Body of pancreas (tissue), 4 donors: ENCODE results near the gene SLC25A21. TPM values are rescaled to one million over a fixed set of nuclear protein-coding genes. Genes with fewer than 3 reads are reported as not detected.

Experiments used
- ATAC-seq: fragments of 150-250 bp; one replicate; pipeline ENCODE4 v1.9.1; 2016
- DNase-seq, 4 donors: peaks; one replicate each; pipeline ENCODE4 v3.0.0-alpha.2; 2019
- H3K27ac ChIP-seq, 4 donors: fragments of 200-600 bp; sonication (generic); 1 replicate in 3 of 4; 2 replicates in 1 of 4; pipeline versions ENCODE4 v1.5.1 to v1.6.1; 2016 to 2019; ENCODE audit warnings: mild to moderate bottlenecking in 1 of 4, mixed read lengths in 1 of 4, moderate library complexity in 1 of 4
- H3K27me3 ChIP-seq, 2 donors: fragments of 200-600 bp; sonication (generic); one replicate each; pipeline ENCODE4 v1.6.0; 2016; ENCODE audit warnings: mild to moderate bottlenecking in 1 of 2
- H3K36me3 ChIP-seq, 2 donors: fragments of 200-600 bp; sonication (generic); replicated peaks in 1 of 2; 2 replicates each; pipeline ENCODE4 v1.5.1; 2016; ENCODE audit warnings: low read depth in 2 of 2; ENCODE audit not compliant: insufficient read depth in 1 of 2
- H3K4me1 ChIP-seq: fragments of 200-600 bp; sonication (generic); one replicate; pipeline ENCODE4 v1.6.0; 2016
- H3K4me3 ChIP-seq, 2 donors: fragments of 200-600 bp; sonication (generic); 1 replicate in 1 of 2; 2 replicates in 1 of 2; pipeline ENCODE4 v1.5.1; 2016 to 2019
- H3K9me3 ChIP-seq, 3 donors: fragments of 200-600 bp; sonication (generic); 1 replicate in 2 of 3; 2 replicates in 1 of 3; pipeline ENCODE4 v1.5.1; 2016
- CTCF ChIP-seq, 7 experiments: fragments of 450-650 bp in 4 of 7; fragments of 200-600 bp in 3 of 7; sonication (generic) in 3 of 7; IDR thresholded peaks; one replicate each; pipeline ENCODE4 v1.5.1; 2016 to 2019; ENCODE audit warnings: antibody characterized with exemption in 7 of 7
- POLR2A ChIP-seq, 3 donors: fragments of 450-650 bp; IDR thresholded peaks; one replicate each; pipeline ENCODE4 v1.6.1; 2016; ENCODE audit warnings: antibody characterized with exemption in 3 of 3, mild to moderate bottlenecking in 2 of 3
- WGBS, 2 donors: methylation state at CpG; one replicate each; pipeline ENCODE4 v1.1.5; 2017; 5-methylcytosine and 5-hydroxymethylcytosine counted together
- intact Hi-C: fragments of 100-400 bp; cut with DNase I; formaldehyde crosslinking; loops from one replicate; pipeline ENCODE4 v1.15.1; 2023
- microRNA-seq, 2 donors: library from miRNA; unstranded; fragments of <30 nt; microRNA quantifications; one replicate each; pipeline ENCODE4, GENCODE V29; 2016; ENCODE audit warnings: borderline number of aligned reads in 2 of 2, borderline replicate concordance in 2 of 2
- small RNA-seq: library from RNA; depleted of rRNA; stranded (forward); fragments of <200 nt; gene quantifications from one replicate; pipeline ENCODE3, GENCODE V24; 2016
- total RNA-seq, 2 donors: library from RNA; depleted of rRNA; stranded (reverse); fragments of >200 nt; gene quantifications; one replicate each; pipeline ENCODE4 v1.1.0, GENCODE V29; 2016

The SLC25A21 gene
- total RNA-seq, 2 donors from 2014 or later: not detected

GRCh38 chr14:36633580-36633979 is 538.8 kb downstream of the SLC25A21 start:
- intact Hi-C loops: no loop called here
- no peaks in the 10 kb centered on the region for H3K27me3 ChIP-seq
- WGBS, 2 donors: 53 to 76% methylated on average over 3 of the region's 3 CpGs
- ATAC-seq: no peak
- no peak overlapping the region for H3K4me3 ChIP-seq
- no peaks in the 10 kb centered on the region for H3K4me1 ChIP-seq
- no peaks in the 10 kb centered on the region for H3K9me3 ChIP-seq
- no peak for DNase-seq
- no peak overlapping the region for H3K27ac ChIP-seq
- no peaks in the 10 kb centered on the region for H3K36me3 ChIP-seq
- TF ChIP-seq POLR2A (IDR thresholded peaks at IDR 0.05): no peak
- no peak for TF ChIP-seq CTCF (IDR thresholded peaks at IDR 0.05)

Small RNA genes within 50 kb of the gene (microRNA-seq; reads per million reads assigned to microRNA genes)
- 0 reads per million in 2 donors for gene MIR4503

Small RNA genes within 50 kb of the gene (small RNA-seq; reads per million reads assigned to genes)
- not detected for gene MIR4503
- gene RNU6-273P: not detected

Other genes with a start within 250 kb of the SLC25A21 start
- 10 to 100 TPM in 1 of 2 donors, 1 to 10 TPM in 1; 8.6 to 27.0 TPM for gene MIPOL1, start 25.3 kb upstream of the SLC25A21 start, total RNA-seq